ENCODE data around the gene PBX1.

The PBX1 gene

GRCh38 chr1:164618202-164618564 is 59.2 kb downstream of the PBX1 start:
- DNase-seq (ENCODE audit: low read depth): no peak

DNA sequence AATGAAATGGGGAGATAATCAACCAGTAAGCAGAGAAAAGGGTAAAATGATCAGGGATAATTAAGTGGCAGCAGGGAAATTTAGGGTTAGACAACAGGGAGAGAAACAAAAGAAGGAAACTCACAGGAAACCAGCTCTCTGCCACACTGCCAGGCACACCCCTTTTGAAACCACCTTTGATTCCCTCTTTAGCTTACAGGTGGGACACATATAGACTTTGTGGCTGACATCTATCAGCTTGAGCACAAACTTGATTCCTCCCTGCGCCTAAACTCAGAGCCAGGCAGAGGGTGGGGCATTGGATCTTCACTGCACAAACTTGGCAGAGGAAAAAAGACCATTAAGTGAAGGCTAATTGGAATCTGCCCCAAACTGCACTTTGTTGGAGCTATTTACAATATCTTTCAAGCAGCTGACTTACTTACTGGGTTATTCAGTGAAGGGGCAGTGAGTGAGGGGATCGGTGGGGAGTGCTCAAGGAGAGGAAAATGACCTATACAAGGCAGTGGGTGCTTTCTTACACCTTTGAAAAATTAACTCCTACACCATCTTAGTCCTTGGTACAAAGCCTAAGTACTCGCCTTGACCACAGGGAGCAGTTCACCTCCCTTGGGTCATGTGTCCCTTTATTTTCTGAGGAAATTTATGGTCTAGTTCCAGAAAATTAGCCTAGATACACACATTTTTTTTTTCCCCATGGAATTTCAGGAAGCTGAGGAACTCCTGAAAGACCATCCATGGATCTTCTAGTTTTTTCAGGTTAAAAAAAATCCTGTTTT is 60.2 kb downstream of the PBX1 start:
- DNase-seq (ENCODE audit: low read depth): no peak

GRCh38 chr1:164622068-164622845 is 63.3 kb downstream of the PBX1 start:
- no peak for DNase-seq (ENCODE audit: low read depth)

DNA sequence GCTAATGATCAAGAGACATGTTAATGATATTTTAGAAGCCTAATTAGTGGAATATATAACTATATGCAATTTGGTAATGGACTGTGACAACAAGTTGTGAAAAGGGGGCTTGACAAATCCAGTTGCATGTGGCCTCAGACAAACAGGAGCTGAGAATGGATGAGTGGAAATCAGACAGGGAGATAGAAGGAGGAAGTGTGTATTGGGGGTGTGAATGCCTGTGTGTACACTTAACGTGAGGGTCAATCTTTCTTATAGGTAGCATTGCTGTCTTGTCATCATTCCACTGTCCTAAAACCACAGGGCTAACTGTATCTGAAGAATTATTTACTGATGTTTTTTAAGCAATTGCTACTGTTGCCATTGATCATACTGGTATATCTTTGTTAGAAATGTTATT is 64.8 kb downstream of the PBX1 start:
- no peak for DNase-seq (ENCODE audit: low read depth)

- DNase-seq (ENCODE audit: low read depth): no peak
Observed at GRCh38 chr1:164624400-164624799, 65.4 kb downstream of the PBX1 start.

GRCh38 chr1:164625004-164625617 is 66.1 kb downstream of the PBX1 start:
- DNase-seq (ENCODE audit: low read depth): no peak

- DNase-seq (ENCODE audit: low read depth): no peak
Observed at GRCh38 chr1:164628772-164629171, 69.8 kb downstream of the PBX1 start.

- DNase-seq (ENCODE audit: low read depth): no peak
Observed at GRCh38 chr1:164629971-164630370, 71.0 kb downstream of the PBX1 start.

GRCh38 chr1:164630626-164631396 is 71.8 kb downstream of the PBX1 start:
- DNase-seq (ENCODE audit: low read depth): no peak

GRCh38 chr1:164631751-164632150 is 72.8 kb downstream of the PBX1 start:
- no peak for DNase-seq (ENCODE audit: low read depth)

DNA sequence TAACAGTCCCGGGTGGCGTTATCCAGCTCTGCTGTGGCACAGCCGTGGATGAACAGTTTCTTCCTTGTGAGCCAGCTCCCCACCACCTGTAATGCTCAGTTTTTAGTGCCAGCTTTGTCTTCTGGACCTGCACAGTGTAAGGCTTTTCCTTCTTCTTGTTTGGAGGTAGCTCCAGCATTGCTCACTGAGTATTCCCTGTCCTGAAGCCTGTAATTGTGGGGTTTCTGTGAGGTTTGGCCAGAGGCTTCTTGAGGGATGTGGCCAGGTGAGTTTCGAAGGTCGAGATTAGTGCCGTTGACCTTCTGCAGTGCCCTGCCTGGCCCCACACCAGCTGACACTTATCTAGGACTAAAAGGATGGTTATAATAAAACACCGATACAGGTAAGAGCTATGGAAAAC is 75.0 kb downstream of the PBX1 start:
- DNase-seq (ENCODE audit: low read depth): no peak

DNA sequence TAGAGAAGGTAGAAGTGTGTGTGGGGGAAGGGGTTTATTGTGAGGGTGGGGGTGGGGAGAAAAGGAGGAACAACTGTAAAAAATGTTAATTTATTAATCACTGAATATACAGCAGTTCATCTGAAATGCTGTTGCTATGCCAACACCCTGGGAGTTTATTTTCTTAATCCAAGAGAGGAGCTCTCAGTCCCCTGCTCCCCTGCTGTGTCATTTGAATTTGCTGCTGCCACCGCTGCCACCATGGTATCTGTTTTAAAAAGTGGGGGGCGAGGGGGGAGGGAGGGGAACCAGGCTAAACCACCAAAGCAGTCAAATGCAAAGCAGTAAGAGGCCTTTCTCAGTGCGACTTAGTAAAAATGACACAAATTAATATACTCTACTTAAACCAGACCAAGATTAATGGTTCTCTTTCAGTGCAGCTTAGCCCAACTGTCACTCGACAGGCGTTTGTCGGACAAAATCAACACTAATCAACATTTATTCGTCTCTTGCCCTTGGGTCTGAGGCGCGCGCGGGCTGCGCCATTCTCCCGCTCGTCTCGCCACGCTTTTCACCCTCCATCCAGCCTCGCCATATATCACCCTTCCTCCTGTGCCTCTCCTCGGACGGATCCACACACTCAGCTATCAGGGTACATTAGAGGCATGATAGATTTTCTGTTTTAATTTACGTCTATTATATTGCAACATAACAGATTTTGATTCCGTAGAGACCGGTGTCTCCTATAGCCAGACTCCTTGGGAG is 76.2 kb downstream of the PBX1 start:
- no peak for DNase-seq (ENCODE audit: low read depth)

DNA sequence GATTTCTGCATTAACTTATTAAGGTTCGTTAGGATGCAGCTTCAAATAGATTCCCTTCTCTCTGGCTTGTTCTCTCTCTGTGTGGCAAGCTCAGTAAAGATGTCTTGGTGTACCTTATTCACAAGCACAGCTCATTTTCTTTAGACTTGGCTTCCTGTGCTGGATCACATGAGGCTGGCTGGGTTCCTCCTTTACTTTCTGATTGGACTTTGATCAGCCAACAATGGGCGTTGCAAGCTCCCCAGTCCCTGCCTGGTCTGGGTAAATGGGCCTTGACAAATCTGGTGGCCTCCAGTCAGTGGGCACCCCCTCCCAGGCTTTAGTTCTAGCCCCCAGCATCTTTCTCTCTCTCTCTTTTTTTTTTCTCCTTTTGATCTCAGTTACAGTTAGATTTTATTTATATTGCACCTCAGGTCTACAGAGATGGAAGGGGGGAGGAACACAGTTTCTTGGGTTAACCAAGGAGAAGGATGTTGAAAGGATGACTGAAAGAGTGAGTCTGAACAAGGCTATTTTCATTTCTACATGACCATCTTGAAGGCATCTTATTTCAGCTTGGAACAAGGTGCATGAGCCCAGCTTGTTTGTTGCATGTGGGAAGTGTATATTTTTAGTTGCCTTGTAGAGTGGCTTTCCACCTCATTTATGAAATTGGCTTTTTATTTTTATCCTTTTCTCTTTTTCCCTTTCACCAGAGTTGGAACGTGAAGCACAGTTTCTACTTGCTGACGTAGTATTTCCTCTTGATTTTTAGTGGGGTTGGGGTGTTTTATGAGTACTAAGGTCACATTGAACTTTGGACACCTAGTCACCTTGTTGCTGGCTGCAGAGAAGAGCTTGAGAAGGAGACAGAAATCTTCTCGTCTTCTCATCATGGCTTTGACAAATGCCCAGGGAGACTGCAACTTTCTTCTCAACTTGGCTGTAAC is 77.1 kb downstream of the PBX1 start:
- no peak for DNase-seq (ENCODE audit: low read depth)

DNA sequence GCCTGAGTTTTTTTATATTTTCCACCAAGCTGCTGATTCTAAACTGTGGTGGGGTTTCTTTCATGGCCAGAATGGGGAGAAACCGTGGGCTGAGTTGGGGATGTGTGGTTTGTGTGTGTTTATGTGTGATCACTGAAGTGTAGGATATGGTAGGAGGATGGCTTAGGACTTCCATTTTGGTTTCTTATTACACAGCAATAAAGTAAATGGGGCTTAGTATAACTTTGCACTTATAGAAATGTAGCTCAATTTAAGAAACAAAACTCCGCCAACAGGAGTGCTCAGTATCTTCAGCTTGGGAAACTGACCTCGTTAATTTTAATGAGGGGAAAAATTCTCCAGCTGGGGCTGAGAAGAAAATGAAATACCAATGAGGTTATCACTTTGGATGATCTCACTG is 77.8 kb downstream of the PBX1 start:
- DNase-seq (ENCODE audit: low read depth): no peak

GRCh38 chr1:164637461-164638375 is 78.7 kb downstream of the PBX1 start:
- no peak for DNase-seq (ENCODE audit: low read depth)

GRCh38 chr1:164638492-164639202 is 79.7 kb downstream of the PBX1 start:
- no peak for DNase-seq (ENCODE audit: low read depth)

DNA sequence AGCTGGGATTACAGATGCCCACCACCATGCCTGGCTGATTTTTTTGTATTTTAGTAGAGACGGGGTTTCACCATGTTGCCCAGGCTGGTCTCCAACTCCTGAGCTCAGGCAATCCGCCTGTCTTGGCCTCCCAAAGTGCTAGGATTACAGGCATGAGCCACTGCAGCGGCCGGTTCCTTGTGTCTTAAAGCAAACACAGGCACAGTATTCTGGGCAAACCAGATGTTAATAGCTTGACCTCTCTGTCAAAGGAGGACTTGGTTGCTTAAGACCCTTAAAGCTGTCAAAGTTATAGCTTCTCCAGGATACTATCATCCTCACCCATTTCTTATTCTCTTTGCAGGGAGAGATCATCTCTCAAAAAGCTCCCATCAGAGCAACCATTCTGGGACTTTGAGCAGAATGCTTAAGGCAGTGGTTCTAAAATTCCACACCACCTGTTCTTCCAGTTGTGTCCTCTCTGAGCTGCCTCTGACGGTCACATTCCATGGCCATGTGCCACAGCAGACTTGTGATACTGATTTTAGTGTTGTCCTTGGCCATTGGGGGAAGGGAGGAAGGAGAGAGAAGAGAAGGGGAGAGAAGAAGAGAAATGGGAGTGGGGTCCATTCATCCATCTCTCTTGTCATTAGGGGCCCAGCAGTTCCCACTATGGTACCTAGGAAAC is 81.8 kb downstream of the PBX1 start:
- DNase-seq (ENCODE audit: low read depth): no peak

DNA sequence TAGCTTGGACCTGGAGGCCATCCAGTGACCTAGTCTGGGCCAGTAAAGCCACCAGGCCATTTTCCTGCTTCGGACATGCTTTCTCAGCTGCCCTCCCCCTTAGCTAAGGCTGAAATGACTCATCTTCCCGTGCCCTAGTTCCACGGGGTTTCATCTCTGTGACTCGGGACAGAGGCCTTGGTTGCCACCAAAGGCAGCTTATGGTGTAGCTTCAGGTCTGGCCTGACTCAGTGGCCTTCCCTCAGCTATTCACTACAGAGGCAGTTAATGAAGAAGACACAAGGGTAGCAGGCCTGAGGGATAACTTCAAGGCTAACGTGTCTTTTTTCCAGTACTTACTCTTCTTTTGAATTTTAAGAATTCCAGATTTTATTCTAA is 82.4 kb downstream of the PBX1 start:
- DNase-seq (ENCODE audit: low read depth): no peak

Measured in stimulated activated CD8-positive, alpha-beta memory T cell treated with anti-CD3 and anti-CD28 coated beads, Interleukin-7, amount 100 ng/mL, for 24 hours (primary cell).